NT2/D1 (cell line): Measurements from ENCODE around the gene MOV10.

ENCODE experiments used
- YY1 ChIP-seq: IDR thresholded peaks from 2 replicates; pipeline ENCODE4 v1.6.1; 2011; ENCODE audit not compliant: insufficient read length, insufficient read depth
- ZNF274 ChIP-seq: IDR thresholded peaks from 2 replicates; pipeline ENCODE4 v1.6.1; 2011; ENCODE audit warnings: mild to moderate bottlenecking, low read depth, low read length

- TF ChIP-seq ZNF274 (no peak), YY1 (no peak)
These were observed 40.8 kb upstream of the MOV10 start for GRCh38 chr1:112633628-112634027.
